GM04504 (cell line): ENCODE measurements around the gene SMIM24.

Experiments used
- DNase-seq: peaks from one replicate; pipeline ENCODE4 v3.0.0-alpha.2; 2012; ENCODE audit warnings: low read depth

Gene SMIM24

GRCh38 chr19:3474010-3474409, 6.3 kb downstream of the SMIM24 start:
- DNase-seq: no peak

- DNase-seq: no peak
Measured at GRCh38 chr19:3471954-3472655, 8.2 kb downstream of the SMIM24 start.

GRCh38 chr19:3470500-3471128, 9.7 kb downstream of the SMIM24 start:
- no peak for DNase-seq

- DNase-seq: no peak
Measured at GRCh38 chr19:3469638-3470499, 10.5 kb downstream of the SMIM24 start.

- DNase-seq: no peak
Measured at GRCh38 chr19:3468211-3468610, 12.1 kb downstream of the SMIM24 start.

GRCh38 chr19:3467437-3468198, 12.7 kb downstream of the SMIM24 start:
- no peak for DNase-seq

- DNase-seq: no peak
Measured at GRCh38 chr19:3466635-3467034, 13.7 kb downstream of the SMIM24 start.

- no peak for DNase-seq
Measured at GRCh38 chr19:3465552-3465951, 14.8 kb downstream of the SMIM24 start.

- DNase-seq: no peak
Measured at GRCh38 chr19:3464587-3465235, 15.6 kb downstream of the SMIM24 start.

- no peak for DNase-seq
Measured at GRCh38 chr19:3463714-3464586, 16.4 kb downstream of the SMIM24 start.

- no peak for DNase-seq
Measured at GRCh38 chr19:3462991-3463713, 17.2 kb downstream of the SMIM24 start.

- no peak for DNase-seq
Measured at GRCh38 chr19:3459965-3460582, 20.3 kb downstream of the SMIM24 start.

- DNase-seq: peak; percentile 60
Measured at GRCh38 chr19:3459089-3459881, 21.0 kb downstream of the SMIM24 start.

- DNase-seq: no peak
Measured at GRCh38 chr19:3458229-3459088, 21.9 kb downstream of the SMIM24 start.

- no peak for DNase-seq
Measured at GRCh38 chr19:3457528-3458228, 22.6 kb downstream of the SMIM24 start.

- DNase-seq: no peak
Measured at GRCh38 chr19:3456925-3457527, 23.3 kb downstream of the SMIM24 start.
